ENCODE results near the gene TFF2.
A peak's percentile ranks its signal among the peaks of the same experiment; 100 is the strongest.

Gene TFF2

DNA sequence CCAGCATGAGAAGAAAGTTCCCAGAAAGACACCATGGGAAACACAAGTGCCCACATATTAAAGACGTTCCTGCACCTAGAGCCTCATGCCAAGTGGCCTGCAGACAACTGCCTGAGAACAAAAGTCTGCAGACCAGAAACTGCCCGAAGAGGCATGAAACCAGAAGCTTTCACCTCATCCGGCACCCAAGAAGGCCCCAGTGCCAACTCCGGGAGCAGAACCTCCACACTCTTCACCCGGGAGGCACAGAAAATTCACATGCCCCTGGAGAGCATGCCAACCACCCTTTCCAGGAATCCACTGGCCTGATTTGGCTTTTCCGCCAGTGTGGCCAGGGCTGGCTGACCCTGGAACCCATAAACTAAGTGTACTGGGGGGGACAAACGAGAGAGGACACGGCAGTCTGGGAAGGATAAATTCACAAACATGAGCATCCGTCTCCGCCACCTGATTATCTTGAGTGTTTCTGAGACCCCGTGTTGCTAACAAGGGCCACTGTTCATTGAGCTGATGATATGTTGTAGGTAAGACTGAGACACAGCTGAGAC, 6.8 kb downstream of the TFF2 start:
- no peak for DNase-seq

DNA sequence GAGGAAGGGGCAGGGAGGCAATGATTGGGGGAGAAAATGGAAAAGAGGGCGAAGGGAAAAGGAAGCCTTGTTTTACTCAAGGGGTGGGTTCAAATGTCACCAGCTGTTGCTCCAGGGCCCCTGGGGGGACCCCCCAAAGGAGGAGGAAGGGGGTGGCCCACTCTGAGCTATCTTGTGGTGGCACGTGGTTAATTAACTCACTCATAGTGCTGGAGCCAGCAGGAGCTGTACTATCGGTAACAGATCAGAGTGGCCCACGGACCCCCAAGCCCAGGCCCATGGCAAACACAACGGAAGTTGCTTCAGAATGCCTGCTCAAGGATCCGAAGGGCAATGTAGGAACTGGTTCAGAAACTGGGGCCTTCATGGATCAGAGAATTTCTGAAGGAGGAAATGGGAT, 7.2 kb downstream of the TFF2 start:
- DNase-seq, result no peak

DNA sequence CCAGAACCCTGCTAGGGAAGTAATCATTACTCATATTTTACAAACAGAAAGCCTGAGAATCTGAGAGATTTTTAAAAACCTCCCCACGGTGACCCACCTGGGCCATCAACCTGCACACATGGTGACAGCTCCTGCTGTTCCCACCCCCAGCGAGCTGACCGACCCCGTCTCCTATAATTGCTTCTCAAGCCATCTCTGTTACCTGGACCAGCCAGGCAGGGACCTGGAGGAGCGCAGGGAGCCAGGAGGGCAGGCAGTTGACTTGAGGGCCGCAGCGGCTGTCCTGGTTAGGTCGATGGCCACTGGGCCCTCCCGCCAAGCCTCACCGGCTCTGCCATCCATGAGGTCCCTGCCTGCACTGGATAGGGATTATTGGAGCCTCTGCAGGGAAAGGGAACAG, 7.7 kb downstream of the TFF2 start:
- no peak for DNase-seq

DNA sequence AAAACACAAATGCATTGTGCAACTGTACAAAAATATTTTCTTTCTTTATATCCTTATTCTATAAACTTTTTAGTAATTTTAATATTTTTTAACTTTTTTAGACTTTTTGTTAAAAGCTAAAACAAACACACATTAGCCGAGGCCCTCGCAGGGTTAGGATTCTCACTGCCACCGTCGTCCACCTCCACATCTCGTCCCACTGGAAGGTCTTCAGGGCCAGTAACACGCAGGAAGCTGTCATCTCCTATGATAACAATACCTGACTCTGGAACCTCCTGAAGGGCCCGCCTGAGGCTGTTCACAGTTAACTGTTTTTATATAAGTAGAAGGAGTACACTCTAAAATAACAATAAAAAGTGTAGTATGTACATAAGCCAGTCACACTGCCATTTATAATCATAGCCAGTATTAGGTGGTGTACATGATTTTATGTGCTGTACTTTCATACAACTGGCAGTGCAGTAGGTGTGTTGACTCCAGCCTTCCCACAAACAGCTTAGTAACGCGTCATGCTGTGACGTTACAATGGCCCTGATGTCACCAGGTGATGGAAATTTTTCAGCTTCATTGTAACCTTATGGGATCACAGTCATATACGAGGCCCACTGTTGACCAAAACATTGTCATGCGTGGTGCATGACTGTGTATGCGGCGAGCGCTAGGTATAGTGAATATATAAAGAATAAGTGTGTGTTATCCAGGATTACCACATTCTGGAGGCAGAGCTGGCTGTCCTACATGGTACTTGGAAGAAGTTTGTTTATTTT, 8.8 kb downstream of the TFF2 start:
- no peak for DNase-seq

GRCh38 chr21:42340187-42341050, 10.4 kb downstream of the TFF2 start:
- DNase-seq, result no peak

DNA sequence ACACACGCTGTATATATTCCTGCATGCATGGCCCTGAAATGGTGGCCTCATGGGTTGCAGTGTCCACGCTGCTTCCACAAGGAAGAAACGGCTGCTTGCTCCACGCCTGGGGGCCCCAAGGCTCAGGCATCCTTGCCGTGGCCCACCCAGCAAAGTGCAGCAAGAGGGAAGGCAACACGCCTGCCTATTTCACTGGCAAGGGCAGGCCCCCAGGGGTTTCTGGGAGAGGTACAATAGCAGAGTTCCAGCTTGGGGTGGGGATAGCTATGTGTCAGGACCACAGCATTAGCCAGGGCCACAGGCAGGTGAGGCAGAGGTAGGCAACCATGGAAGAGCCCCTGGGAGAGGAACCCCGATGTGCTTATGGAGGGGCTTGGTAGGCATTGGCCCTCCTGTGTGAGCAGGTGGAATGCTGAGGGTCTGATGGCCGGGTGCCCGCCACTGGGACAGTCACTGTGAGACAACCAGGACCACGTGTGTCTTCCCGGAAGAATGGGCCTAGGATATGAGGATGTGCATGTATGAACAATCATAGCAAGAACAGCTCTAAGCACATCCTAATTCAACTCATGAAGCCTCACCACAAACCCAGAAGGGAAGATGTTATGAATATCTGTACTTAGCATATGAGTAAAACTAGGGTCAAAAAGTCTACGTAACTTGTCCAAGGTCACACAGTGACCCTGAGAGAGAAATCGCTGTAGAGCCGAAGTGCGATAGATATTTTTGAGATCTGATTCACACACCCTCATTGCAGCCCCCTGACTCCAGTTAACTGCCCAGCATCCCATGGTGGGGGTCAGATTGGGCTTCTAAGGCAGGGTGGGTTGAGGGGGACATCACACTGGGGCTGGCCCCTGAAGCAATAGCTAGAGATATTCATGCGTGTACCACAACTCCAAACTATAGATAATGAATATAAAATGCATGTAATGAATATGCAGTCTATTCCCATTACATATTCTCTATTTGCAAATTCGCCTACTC, 11.8 kb downstream of the TFF2 start:
- no peak for DNase-seq

GRCh38 chr21:42337830-42338728, 12.7 kb downstream of the TFF2 start:
- DNase-seq, result peak; percentile 84

DNA sequence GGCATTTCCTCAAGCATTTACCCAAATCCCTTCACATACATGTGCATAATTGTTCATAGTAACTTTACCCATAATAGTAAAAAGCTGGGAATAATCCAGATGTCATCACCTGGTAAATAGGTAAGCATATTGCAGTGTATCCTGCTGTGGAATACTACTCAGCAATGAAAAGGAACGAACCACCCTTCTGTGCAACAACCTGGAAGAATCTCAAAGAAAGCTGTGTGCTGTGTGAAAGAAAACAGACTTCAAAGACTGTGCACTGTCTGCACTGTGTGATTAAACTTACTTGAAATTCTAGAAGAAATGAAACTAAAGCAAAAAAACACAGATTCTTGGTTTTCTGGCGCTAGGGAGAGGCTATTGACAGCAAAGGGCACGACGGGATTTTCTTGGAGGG, 13.5 kb downstream of the TFF2 start:
- no peak for DNase-seq

GRCh38 chr21:42336054-42336453, 14.7 kb downstream of the TFF2 start:
- DNase-seq, result no peak

GRCh38 chr21:42332557-42333317, 18.1 kb downstream of the TFF2 start:
- DNase-seq, result no peak

- no peak for DNase-seq
Measured at GRCh38 chr21:42331660-42332059, 19.1 kb downstream of the TFF2 start.

DNA sequence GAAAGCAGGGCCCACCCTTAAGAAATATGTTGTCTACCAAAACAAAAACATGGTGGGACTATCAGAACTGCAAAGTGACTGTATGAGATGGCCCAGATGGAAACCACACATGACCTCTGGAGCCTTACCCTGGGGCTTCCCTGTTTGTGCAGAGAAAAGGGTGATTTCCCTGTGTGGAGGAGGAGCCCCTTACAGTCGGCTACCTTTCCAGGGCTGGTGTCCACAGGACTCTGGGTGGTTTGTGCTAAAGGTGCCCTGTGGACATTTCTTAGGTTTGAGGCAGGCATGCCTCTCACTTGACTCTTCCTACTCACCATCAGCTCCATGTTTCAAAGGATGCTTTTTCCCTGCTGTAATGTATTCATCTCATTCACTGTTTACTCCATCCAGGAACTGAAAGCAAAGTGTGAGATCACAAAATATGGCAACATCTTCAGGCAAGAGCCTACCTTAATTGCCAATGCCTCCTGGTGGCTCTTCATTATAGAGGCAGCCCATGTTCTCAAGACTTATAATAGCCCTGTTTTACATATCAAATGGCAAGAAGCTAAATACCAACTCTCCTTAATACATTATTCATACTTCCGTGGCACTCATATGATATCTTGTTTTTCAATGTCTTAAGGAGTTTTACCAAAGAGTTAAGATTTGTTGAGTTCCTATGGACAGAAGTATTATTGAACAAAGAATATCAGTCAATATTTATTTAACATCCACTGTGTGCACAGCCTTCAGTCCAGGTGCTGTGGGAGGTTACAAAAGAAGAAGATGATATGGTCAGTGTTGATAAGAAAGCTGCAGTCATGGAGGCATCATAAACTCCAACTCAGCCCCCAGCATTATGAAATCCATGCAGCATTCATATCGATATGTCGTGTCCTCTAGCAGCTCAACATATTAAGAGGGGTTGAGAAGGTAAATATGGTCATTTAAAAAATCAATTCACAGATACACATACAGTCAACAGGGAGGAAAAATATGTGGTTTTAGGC, 20.1 kb downstream of the TFF2 start:
- DNase-seq, result no peak

DNA sequence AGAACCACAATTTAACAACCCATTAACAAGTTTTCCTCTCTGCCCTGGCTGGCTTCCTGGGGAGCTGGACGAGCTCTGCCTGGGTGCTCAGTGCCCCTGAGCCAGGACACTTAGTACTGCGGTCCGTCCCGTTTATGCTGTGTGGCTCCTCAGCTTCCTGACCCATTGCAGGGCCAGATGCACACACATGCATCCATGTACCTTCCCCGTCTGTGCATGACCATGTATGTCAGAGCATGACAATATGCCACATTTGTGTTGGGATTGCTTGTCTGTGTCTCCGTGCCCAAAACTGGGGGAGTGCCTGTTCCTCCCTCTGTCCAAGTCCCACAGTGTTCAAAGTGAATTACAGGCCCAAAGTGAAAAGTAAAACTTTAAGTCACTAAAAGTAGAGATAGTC, 25.9 kb downstream of the TFF2 start:
- no peak for DNase-seq

DNA sequence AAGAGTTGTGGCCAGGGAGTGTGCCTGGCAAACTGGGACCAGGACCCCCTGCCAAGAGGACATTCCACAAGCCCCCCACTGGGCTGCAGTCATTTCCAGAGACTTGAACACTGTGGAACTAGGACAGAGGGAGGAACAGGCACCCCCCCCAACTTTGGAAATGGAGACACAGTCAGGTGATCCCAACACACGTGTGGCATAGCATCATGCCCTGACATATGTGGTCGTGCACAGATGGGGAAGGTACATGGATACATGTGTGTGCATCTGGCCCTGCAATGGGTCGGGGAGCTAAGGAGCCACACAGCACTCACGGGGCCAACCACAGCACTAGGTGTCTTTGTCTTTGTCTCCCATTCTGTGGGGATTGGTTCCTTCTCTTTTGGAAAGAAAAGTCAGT, 28.9 kb downstream of the TFF2 start:
- DNase-seq, result no peak

DNA sequence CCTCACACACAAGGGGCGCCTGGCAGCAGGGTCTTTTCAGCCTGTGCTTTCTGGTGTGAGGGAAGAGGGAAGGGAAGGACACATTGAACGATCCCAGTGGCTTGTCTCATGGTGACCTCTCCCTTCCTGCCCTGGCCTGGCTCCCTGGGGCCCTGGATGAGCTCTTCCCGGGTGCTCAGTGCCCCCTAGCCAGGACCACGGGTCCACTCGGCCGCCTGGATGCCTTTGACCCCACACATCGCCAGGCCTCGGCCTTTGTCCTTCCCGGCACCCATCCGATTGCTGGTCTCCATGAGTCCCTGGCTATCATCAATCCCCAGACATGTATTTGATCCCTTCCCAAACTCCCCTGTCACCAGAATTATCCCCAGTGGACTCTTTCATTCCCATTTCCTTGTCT, 29.6 kb downstream of the TFF2 start:
- no peak for DNase-seq

DNA sequence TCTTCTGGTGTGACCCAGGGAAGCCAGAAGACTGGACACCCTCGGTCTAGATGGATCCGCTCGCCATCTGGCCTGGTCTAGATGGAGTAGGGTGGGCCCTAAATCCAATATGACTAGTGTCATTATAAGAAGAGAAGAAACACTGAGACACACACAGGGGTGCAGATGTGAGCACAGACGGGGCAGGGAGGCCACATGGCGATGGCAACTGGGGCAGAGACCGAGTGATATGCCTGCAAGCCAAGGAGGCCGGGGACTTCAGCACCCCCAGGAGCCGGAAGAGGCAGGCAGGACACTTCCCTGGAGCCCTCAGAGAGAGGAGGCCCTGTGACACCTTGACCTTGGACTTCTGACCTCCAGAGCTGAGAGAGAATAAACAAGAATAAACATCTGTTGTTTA, 30.0 kb downstream of the TFF2 start:
- DNase-seq, result no peak

GRCh38 chr21:42319851-42320572, 30.8 kb downstream of the TFF2 start:
- DNase-seq, result no peak

DNA sequence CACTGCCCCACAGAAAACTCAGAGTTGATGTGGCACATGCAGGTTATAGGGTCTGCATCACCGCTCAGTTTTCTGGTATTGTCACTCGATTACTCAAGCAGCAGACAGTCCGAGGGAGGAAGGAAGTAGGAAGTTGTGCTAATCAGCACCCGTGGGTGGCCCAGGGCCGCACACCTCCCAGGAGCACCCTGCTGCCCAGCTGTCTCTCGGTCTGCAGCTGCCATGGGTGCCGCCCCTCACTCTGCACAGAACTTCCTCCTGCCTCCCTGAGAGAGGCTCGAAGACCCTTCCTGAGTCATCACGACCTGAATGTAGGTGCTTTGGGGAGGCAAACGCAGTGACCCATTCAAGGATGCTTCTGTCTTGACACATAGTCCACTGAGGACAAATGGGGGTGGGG, 31.4 kb downstream of the TFF2 start:
- no peak for DNase-seq

All from activated T-cell treated with anti-CD3 and anti-CD28 coated beads for 4 hours (primary cell).